Measurements from ENCODE around the gene ZNF615. TPM values are rescaled to one million over a fixed set of nuclear protein-coding genes. Genes with fewer than 3 reads are reported as not detected.
"Not testable (repeated sequence)": the region's sequence is repeated elsewhere in the genome, so short reads cannot be mapped to it uniquely, and the experiment has no call there.

Gene ZNF615
- total and polyA plus RNA-seq, 10 donors: 2.0 to 19.9 (median 10.9) TPM

DNA sequence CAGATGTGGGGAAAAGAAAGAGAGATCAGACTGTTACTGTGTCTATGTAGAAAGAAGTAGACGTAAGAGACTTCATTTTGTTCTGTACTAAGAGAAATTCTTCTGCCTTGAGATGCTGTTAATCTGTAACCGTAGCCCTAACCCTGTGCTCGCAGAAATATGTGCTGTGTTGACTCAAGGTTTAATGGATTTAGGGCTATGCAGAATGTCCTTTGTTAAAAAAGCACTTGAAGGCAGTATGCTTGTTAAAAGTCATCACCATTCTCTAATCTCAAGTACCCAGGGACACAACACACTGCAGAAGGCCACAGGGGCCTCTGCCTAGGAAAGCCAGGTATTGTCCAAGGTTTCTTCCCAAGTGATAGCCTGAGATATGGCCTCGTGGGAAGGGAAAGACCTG is 16.5 kb upstream of the ZNF615 start:
- peaks cover 13 to 76% (median 66%) of the 10 kb centered on the region in 6 donors for H3K36me3 ChIP-seq
- not testable (repeated sequence) for DNase-seq
- 95 to 99% (median 97%) methylated on average over 4 of the region's 4 CpGs for WGBS, 5 donors

DNA sequence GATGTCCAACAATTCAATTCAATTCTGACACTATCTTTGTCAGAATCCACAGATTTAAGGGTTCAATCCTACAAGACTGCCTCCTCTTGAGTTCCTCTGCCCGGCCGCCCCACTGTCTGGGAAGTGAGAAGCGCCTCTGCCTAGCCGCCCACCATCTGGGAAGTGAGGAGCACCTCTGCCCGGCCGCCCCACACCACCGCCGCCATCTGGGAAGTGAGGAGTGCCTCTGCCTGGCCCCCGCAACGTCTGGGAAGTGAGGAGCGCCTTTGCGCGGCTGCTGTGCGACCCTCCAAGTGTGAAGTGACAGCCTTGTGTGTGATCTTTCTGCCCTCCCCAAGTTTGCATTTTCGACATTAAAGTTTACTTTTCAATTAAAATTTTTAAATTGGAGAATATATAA is 14.2 kb upstream of the ZNF615 start:
- H3K9me3 ChIP-seq: peaks cover 15 to 100% (median 99%) of the 10 kb centered on the region in 8 donors
- 96 to 98% (median 97%) methylated on average over 15 of the region's 15 CpGs for WGBS, 5 donors
- H3K27ac ChIP-seq: no peak overlapping the region
- no peaks in the 10 kb centered on the region for H3K27me3 ChIP-seq (replicated peaks in 1 of 7)
- intact Hi-C loops (cut with DNase I; ENCODE audit: low total_unique reads): no loop called here
- H3K36me3 ChIP-seq: peaks cover 28 to 99% (median 89%) of the 10 kb centered on the region in 6 donors
- no peak overlapping the region for H3K4me3 ChIP-seq
- DNase-seq: no peak
- TF ChIP-seq POLR2A (IDR thresholded peaks at IDR 0.05) (no peak), POLR2AphosphoS5 (IDR thresholded peaks at IDR 0.05) (no peak)
- TF ChIP-seq, protein P1, sequence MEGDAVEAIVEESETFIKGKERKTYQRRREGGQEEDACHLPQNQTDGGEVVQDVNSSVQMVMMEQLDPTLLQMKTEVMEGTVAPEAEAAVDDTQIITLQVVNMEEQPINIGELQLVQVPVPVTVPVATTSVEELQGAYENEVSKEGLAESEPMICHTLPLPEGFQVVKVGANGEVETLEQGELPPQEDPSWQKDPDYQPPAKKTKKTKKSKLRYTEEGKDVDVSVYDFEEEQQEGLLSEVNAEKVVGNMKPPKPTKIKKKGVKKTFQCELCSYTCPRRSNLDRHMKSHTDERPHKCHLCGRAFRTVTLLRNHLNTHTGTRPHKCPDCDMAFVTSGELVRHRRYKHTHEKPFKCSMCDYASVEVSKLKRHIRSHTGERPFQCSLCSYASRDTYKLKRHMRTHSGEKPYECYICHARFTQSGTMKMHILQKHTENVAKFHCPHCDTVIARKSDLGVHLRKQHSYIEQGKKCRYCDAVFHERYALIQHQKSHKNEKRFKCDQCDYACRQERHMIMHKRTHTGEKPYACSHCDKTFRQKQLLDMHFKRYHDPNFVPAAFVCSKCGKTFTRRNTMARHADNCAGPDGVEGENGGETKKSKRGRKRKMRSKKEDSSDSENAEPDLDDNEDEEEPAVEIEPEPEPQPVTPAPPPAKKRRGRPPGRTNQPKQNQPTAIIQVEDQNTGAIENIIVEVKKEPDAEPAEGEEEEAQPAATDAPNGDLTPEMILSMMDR (IDR thresholded peaks at IDR 0.05 in 8 of 11, conservative IDR thresholded peaks at IDR 0.05 in 3 of 11): no peak
- H3K4me1 ChIP-seq: peaks cover 3 to 11% (median 8%) of the 10 kb centered on the region in 6 donors

More for the DNA sequence above, 16.5 kb upstream of the ZNF615 start:
- H3K27me3 ChIP-seq (replicated peaks in 1 of 7); H3K27ac ChIP-seq; H3K4me3 ChIP-seq; intact Hi-C loops (cut with DNase I; ENCODE audit: low total_unique reads): not testable (repeated sequence)
- peaks cover 6 to 81% (median 76%) of the 10 kb centered on the region in 8 donors for H3K9me3 ChIP-seq
- H3K4me1 ChIP-seq: peaks cover 6 to 26% (median 20%) of the 10 kb centered on the region in 6 donors

- TF ChIP-seq POLR2AphosphoS5 (IDR thresholded peaks at IDR 0.05) (no peak), POLR2A (IDR thresholded peaks at IDR 0.05) (no peak)
- TF ChIP-seq, protein P1 (IDR thresholded peaks at IDR 0.05 in 8 of 11, conservative IDR thresholded peaks at IDR 0.05 in 3 of 11): no peak
- DNase-seq: no peak
- Histone ChIP-seq H3K36me3 (peaks cover 35 to 100% (median 100%) of the 10 kb centered on the region in 6 donors), H3K27ac (no peak overlapping the region), H3K4me3 (peak overlapping the region in 1 of 8 donors; percentile 7), H3K27me3 (replicated peaks in 1 of 7) (no peaks in the 10 kb centered on the region), H3K4me1 (no peaks in the 10 kb centered on the region), H3K9me3 (peaks cover 22 to 100% (median 100%) of the 10 kb centered on the region in 8 donors)
- intact Hi-C loops (cut with DNase I; ENCODE audit: low total_unique reads): no loop called here
- 94 to 98% (median 96%) methylated on average over 4 of the region's 4 CpGs for WGBS, 5 donors
Measured at GRCh38 chr19:52020506-52020905, 12.5 kb upstream of the ZNF615 start.

DNA sequence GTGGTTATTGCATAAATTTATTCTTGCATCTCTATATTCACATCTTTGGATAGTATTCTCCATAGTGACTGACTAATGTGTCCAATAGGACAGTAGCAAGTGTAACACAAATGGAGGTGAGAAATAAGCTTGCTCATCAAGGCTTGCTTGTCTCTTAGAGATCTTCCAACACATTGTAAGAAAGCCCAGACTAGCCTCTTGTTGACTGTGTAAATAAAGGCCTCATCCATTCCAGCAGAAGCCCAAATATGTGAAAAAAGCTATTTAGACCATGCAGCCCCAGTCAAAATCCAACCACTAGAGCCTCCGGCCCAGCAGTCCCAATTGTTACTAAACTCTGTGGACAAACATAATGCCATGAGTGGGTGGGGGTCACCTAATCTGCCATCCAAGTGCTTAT is 2.7 kb upstream of the ZNF615 start:
- Histone ChIP-seq H3K4me1 (peaks cover 6 to 21% (median 12%) of the 10 kb centered on the region in 6 donors), H3K4me3 (no peak overlapping the region), H3K27me3 (replicated peaks in 1 of 7) (no peaks in the 10 kb centered on the region), H3K9me3 (peaks cover 2 to 85% (median 71%) of the 10 kb centered on the region in 8 donors), H3K36me3 (peaks cover 0 to 27% (median 12%) of the 10 kb centered on the region in 6 donors), H3K27ac (no peak overlapping the region)
- DNase-seq: no peak
- 90 to 100% (median 93%) methylated on average over 1 of the region's 1 CpG for WGBS, 5 donors
- TF ChIP-seq POLR2A (IDR thresholded peaks at IDR 0.05): no peak
- TF ChIP-seq, protein P1 (IDR thresholded peaks at IDR 0.05 in 8 of 11, conservative IDR thresholded peaks at IDR 0.05 in 3 of 11): no peak
- TF ChIP-seq POLR2AphosphoS5 (IDR thresholded peaks at IDR 0.05): no peak
- intact Hi-C loops (cut with DNase I; ENCODE audit: low total_unique reads): no loop called here

All from spleen (tissue), 11 donors.